ENCODE measurements around the gene PGK1. TPM values are rescaled to one million over a fixed set of nuclear protein-coding genes. Genes with fewer than 3 reads are reported as not detected.
"Not testable (repeated sequence)": the region's sequence is repeated elsewhere in the genome, so short reads cannot be mapped to it uniquely, and the experiment has no call there.

Gene PGK1
- total RNA-seq = 100 to 1,000 TPM; 174 to 270 (median 207) TPM

GRCh38 chrX:78103623-78104446 is at the start of gene PGK1:
Gene PGK1 (plus strand): TSS chrX:78104248. CDS start chrX:78104341, 93 bp downstream.
- DNase-seq (ENCODE audit: low spot score) (peak; percentile 75), ATAC-seq (ENCODE audit: low FRiP score) (peak; percentile 97)
- TF ChIP-seq CTCF (IDR thresholded peaks at IDR 0.05) = no peak

- no peak for DNase-seq (ENCODE audit: low spot score)
Observed at GRCh38 chrX:78063687-78064086, 40.4 kb upstream of the PGK1 start.

DNA sequence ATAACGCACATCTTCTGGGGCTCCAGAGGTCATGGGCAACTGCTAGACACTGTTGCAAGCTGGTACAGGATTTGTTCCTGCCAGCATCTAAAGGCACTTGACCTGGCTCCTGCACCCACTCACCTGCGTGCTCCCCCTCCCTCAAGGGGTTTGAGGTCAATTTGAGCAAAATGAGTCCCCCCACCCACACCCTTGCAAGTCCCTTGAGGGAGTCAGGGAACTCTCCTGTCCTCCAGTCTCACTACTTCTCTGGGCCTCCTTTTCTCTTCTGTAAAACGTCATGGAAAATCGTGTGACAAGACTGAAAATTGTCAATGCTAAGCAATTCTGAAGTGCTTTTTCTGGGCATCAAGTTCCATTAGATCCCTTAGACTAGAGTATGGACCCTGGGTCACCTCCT is 39.9 kb upstream of the PGK1 start:
- TF ChIP-seq CTCF (IDR thresholded peaks at IDR 0.05) = no peak
- no peak for ATAC-seq (ENCODE audit: low FRiP score)
- no peak for DNase-seq (ENCODE audit: low spot score)

More at GRCh38 chrX:78063687-78064086, 40.4 kb upstream of the PGK1 start:
- no peak for TF ChIP-seq CTCF (IDR thresholded peaks at IDR 0.05)
- no peak for ATAC-seq (ENCODE audit: low FRiP score)

DNA sequence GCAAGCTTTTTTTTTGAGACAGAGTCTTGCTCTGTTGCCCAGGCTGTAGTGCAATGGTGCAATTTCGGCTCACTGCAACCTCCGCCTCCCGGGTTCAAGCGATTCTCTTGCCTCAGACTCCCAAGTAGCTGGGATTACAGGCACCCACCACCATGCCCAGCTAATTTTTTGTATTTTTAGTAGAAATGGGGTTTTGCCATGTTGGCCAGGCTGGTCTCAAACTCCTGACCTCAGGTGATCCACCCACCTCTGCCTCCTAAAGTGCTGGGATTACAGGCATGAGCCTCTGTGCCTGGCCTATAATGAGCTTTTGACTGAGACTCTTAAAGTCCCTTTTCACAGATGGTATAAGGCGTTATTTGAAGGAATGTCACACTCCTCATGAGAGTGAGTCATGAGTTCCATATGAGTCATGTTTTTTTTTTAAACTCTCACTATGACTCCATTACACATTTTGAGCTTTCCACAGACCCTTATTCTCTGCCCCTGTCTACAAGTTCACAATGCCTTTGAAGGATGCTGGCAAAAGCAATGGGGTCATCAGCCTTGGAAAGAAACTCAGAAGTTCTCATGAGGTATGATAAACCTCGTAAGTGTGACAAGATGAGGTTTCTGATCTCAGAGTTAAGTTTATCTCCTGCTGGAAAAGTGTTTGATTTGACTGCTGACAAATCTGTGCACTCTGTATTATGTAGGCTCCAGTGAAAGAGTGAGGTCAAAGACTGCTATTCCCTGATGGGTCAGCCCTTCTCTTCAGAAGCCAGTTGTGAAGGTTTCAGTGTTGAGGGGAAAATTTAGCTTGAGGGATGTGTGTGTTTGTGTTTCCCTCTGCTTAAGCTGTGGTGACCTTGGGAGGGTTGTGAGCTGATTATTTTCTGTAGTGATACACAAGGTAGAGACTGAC is 39.1 kb upstream of the PGK1 start:
- not testable (repeated sequence) for ATAC-seq (ENCODE audit: low FRiP score); DNase-seq (ENCODE audit: low spot score)

GRCh38 chrX:78066110-78066509 is 37.9 kb upstream of the PGK1 start:
- ATAC-seq (ENCODE audit: low FRiP score) (no peak), DNase-seq (ENCODE audit: low spot score) (no peak)
- no peak for TF ChIP-seq CTCF (IDR thresholded peaks at IDR 0.05)

DNA sequence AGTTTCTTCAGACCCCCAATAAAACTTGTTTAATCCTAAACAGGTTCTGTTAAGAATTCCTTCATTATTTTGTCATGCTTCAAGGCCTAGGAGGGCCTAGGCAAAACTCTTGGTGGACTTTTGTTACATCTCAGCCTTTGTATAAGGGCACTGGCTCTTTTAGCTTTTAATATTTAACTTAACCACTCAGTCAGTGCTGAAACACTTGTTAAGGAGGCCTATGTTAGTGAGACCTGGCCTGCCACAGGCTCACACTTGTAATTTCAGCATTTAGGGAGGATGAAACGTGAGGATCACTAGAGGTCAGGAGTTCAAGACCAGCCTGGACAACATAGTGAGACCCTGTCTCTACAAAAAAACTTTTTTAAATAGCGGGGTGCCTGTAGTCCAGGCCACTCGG is 32.7 kb upstream of the PGK1 start:
- no peak for TF ChIP-seq CTCF (IDR thresholded peaks at IDR 0.05)
- no peak for DNase-seq (ENCODE audit: low spot score)

GRCh38 chrX:78073147-78074077 is 30.6 kb upstream of the PGK1 start:
- ATAC-seq (ENCODE audit: low FRiP score); DNase-seq (ENCODE audit: low spot score): not testable (repeated sequence)

More for the DNA sequence above, 32.7 kb upstream of the PGK1 start:
- no peak for ATAC-seq (ENCODE audit: low FRiP score)
